ENCODE measurements around the gene UGT1A10. TPM values are rescaled to one million over a fixed set of nuclear protein-coding genes. Genes with fewer than 3 reads are reported as not detected.
"Not testable (repeated sequence)": the region's sequence is repeated elsewhere in the genome, so short reads cannot be mapped to it uniquely, and the experiment has no call there.

Gene UGT1A10
- total RNA-seq = under 1 TPM in 1 of 2 donors, not detected in 1; 0.41 TPM

- not testable (repeated sequence) for DNase-seq (ENCODE audit: low spot score); H3K36me3 ChIP-seq; H3K27ac ChIP-seq; H3K27me3 ChIP-seq (replicated peaks; ENCODE audit: insufficient read depth); ATAC-seq (ENCODE audit: insufficient number of reproducible peaks, low FRiP score, low read depth); H3K9me3 ChIP-seq; H3K4me3 ChIP-seq; H3K4me1 ChIP-seq (ENCODE audit: control insufficient read depth in 1 of 2, low read depth in 2 of 2)
These were observed at the start of gene UGT1A10 for GRCh38 chr2:233636306-233636705. Gene UGT1A10, plus strand, starts transcription at chr2:233636448. Its CDS starts 75 bp downstream, at chr2:233636523.

GRCh38 chr2:233588400-233588799 is 47.8 kb upstream of the UGT1A10 start:
- Histone ChIP-seq H3K36me3 (no peaks in the 10 kb centered on the region), H3K27ac (no peak overlapping the region), H3K4me1 (ENCODE audit: control insufficient read depth in 1 of 2, low read depth in 2 of 2) (no peaks in the 10 kb centered on the region), H3K9me3 (no peaks in the 10 kb centered on the region), H3K27me3 (replicated peaks; ENCODE audit: insufficient read depth) (no peaks in the 10 kb centered on the region), H3K4me3 (no peak overlapping the region)
- no peak for DNase-seq (ENCODE audit: low spot score)
- TF ChIP-seq, protein P1, sequence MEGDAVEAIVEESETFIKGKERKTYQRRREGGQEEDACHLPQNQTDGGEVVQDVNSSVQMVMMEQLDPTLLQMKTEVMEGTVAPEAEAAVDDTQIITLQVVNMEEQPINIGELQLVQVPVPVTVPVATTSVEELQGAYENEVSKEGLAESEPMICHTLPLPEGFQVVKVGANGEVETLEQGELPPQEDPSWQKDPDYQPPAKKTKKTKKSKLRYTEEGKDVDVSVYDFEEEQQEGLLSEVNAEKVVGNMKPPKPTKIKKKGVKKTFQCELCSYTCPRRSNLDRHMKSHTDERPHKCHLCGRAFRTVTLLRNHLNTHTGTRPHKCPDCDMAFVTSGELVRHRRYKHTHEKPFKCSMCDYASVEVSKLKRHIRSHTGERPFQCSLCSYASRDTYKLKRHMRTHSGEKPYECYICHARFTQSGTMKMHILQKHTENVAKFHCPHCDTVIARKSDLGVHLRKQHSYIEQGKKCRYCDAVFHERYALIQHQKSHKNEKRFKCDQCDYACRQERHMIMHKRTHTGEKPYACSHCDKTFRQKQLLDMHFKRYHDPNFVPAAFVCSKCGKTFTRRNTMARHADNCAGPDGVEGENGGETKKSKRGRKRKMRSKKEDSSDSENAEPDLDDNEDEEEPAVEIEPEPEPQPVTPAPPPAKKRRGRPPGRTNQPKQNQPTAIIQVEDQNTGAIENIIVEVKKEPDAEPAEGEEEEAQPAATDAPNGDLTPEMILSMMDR (IDR thresholded peaks at IDR 0.05) = no peak
- no peak for ATAC-seq (ENCODE audit: insufficient number of reproducible peaks, low FRiP score, low read depth)

DNA sequence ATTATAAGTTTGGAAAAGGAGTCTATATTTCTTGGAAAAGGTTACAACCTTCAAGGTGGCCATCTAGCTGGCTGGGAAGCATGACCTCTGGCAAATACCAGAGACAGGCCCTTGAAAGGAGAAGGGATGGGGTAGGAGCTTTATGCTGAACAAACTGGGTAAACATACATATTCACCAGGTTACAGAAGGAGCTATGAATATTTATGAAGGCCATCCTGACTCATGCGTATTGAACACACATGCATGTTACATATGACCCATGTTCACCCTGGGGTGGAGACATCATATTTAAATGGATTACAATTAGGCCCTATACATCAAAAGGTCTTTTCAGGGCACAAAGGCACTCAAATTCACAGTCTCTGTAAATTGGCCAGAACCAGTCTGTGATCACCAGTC is 43.5 kb upstream of the UGT1A10 start:
- not testable (repeated sequence) for H3K27me3 ChIP-seq (replicated peaks; ENCODE audit: insufficient read depth); H3K4me1 ChIP-seq (ENCODE audit: control insufficient read depth in 1 of 2, low read depth in 2 of 2); H3K27ac ChIP-seq; DNase-seq (ENCODE audit: low spot score); H3K9me3 ChIP-seq; H3K4me3 ChIP-seq; ATAC-seq (ENCODE audit: insufficient number of reproducible peaks, low FRiP score, low read depth); H3K36me3 ChIP-seq

- no peak for ATAC-seq (ENCODE audit: insufficient number of reproducible peaks, low FRiP score, low read depth)
These were observed 43.0 kb upstream of the UGT1A10 start for GRCh38 chr2:233593201-233593600.

DNA sequence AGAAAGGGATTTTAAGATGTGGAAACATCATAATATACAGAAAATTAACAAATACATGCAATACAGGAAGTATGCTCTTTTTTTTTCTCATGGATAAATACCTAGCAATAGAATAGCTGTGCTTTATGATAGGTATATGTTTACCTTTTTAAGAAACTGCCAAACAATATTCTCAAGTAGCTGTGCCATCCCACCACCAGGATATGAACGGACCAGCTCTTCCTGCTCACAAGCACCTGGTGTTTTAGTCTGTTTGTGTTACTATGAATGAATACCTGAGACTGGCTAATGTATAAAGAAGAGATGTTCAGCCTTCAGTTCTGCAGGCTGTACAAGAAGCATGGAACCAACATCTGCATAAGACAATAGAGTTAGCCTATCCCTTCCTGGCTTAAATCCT is 38.7 kb upstream of the UGT1A10 start:
- TF ChIP-seq, protein P1 (IDR thresholded peaks at IDR 0.05) = no peak
- no peaks in the 10 kb centered on the region for H3K4me1 ChIP-seq (ENCODE audit: control insufficient read depth in 1 of 2, low read depth in 2 of 2)
- no peaks in the 10 kb centered on the region for H3K36me3 ChIP-seq
- no peak overlapping the region for H3K27ac ChIP-seq
- no peak overlapping the region for H3K4me3 ChIP-seq
- ATAC-seq (ENCODE audit: insufficient number of reproducible peaks, low FRiP score, low read depth) (no peak), DNase-seq (ENCODE audit: low spot score) (no peak)
- H3K9me3 ChIP-seq = no peaks in the 10 kb centered on the region
- H3K27me3 ChIP-seq (replicated peaks; ENCODE audit: insufficient read depth) = no peaks in the 10 kb centered on the region

More at GRCh38 chr2:233593201-233593600, 43.0 kb upstream of the UGT1A10 start:
- Histone ChIP-seq H3K4me3 (no peak overlapping the region), H3K36me3 (no peaks in the 10 kb centered on the region), H3K27me3 (replicated peaks; ENCODE audit: insufficient read depth) (no peaks in the 10 kb centered on the region), H3K4me1 (ENCODE audit: control insufficient read depth in 1 of 2, low read depth in 2 of 2) (no peaks in the 10 kb centered on the region), H3K27ac (no peak overlapping the region), H3K9me3 (no peaks in the 10 kb centered on the region)
- DNase-seq (ENCODE audit: low spot score) = no peak
- TF ChIP-seq, protein P1 (IDR thresholded peaks at IDR 0.05) = no peak

DNA sequence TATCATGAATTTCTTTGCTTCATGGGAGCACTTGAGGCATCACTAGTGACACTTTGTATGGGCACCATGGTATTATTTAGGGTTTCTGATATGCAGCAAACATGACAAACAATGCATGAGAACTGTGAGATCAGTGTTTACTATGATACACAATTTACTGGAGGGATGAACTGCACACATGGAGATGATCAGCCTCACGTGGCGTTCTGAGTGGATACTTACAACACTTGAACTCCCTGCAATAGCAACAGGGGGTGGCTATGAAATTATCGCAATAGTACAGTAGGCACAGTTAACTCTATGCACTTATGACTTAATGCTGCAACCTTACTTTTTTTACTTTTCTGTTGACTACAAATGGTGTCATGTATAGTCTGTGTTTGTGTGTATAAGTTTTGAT is 37.3 kb upstream of the UGT1A10 start:
- DNase-seq (ENCODE audit: low spot score) = no peak
- no peak for ATAC-seq (ENCODE audit: insufficient number of reproducible peaks, low FRiP score, low read depth)
- no peaks in the 10 kb centered on the region for H3K36me3 ChIP-seq
- TF ChIP-seq, protein P1 (IDR thresholded peaks at IDR 0.05) = no peak
- no peaks in the 10 kb centered on the region for H3K9me3 ChIP-seq
- H3K4me3 ChIP-seq = no peak overlapping the region
- no peaks in the 10 kb centered on the region for H3K4me1 ChIP-seq (ENCODE audit: control insufficient read depth in 1 of 2, low read depth in 2 of 2)
- no peaks in the 10 kb centered on the region for H3K27me3 ChIP-seq (replicated peaks; ENCODE audit: insufficient read depth)
- no peak overlapping the region for H3K27ac ChIP-seq
